GM21723 (cell line): ENCODE measurements around the gene C10orf62.
"Not testable (repeated sequence)": the region's sequence is repeated elsewhere in the genome, so short reads cannot be mapped to it uniquely, and the experiment has no call there.

Source experiments
- ATAC-seq: cut with Tn5 transposase; IDR thresholded peaks from one replicate; pipeline ENCODE4 v1.9.1; 2021; ENCODE audit warnings: mild to moderate bottlenecking, moderate library complexity; ENCODE audit not compliant: unreplicated experiment

The C10orf62 gene

GRCh38 chr10:97564776-97565175 is 24.7 kb upstream of the C10orf62 start:
- ATAC-seq, result no peak

GRCh38 chr10:97566336-97566996 is 23.1 kb upstream of the C10orf62 start:
- no peak for ATAC-seq

GRCh38 chr10:97567891-97568290 is 21.6 kb upstream of the C10orf62 start:
- ATAC-seq, result no peak

- ATAC-seq, result no peak
Measured at GRCh38 chr10:97570146-97570788, 19.3 kb upstream of the C10orf62 start.

GRCh38 chr10:97570789-97571471 is 18.6 kb upstream of the C10orf62 start:
- no peak for ATAC-seq

- no peak for ATAC-seq
Measured at GRCh38 chr10:97571622-97572021, 17.9 kb upstream of the C10orf62 start.

GRCh38 chr10:97572214-97572989 is 17.1 kb upstream of the C10orf62 start, which contains the start of gene ANKRD2:
ANKRD2 (plus strand) TSS chr10:97572779; CDS start chr10:97572789, 10 bp downstream.
- no peak for ATAC-seq

- ATAC-seq, result no peak
Measured at GRCh38 chr10:97573021-97573420, 16.5 kb upstream of the C10orf62 start.

- no peak for ATAC-seq
Measured at GRCh38 chr10:97573672-97574071, 15.8 kb upstream of the C10orf62 start.

- no peak for ATAC-seq
Measured at GRCh38 chr10:97574374-97575126, 15.0 kb upstream of the C10orf62 start.

GRCh38 chr10:97575127-97575668 is 14.3 kb upstream of the C10orf62 start:
- ATAC-seq, result no peak

GRCh38 chr10:97576487-97576886 is 13.0 kb upstream of the C10orf62 start:
- not testable (repeated sequence) for ATAC-seq

- no peak for ATAC-seq
Measured at GRCh38 chr10:97577701-97578100, 11.8 kb upstream of the C10orf62 start.

GRCh38 chr10:97578171-97578844 is 11.2 kb upstream of the C10orf62 start:
- no peak for ATAC-seq

- no peak for ATAC-seq
Measured at GRCh38 chr10:97580421-97581367, 8.8 kb upstream of the C10orf62 start.

- no peak for ATAC-seq
Measured at GRCh38 chr10:97582169-97582568, 7.4 kb upstream of the C10orf62 start.

- ATAC-seq, result no peak
Measured at GRCh38 chr10:97583476-97583875, 6.0 kb upstream of the C10orf62 start.

GRCh38 chr10:97584060-97584797 is 5.3 kb upstream of the C10orf62 start, which contains the start of gene HOGA1:
HOGA1 (plus strand) TSS chr10:97584389; CDS start chr10:97584704, 315 bp downstream.
- no peak for ATAC-seq
